Kidney (tissue), 14 donors: ENCODE data around the gene CDC6. TPM values are rescaled to one million over a fixed set of nuclear protein-coding genes. Genes with fewer than 3 reads are reported as not detected.
A peak's percentile ranks its signal among the peaks of the same experiment; 100 is the strongest.

Source experiments
- DNase-seq, 5 donors: peaks; one replicate each; pipeline ENCODE4 v3.0.0-alpha.2; 2013 to 2020
- FAIRE-seq: peaks from 2 replicates; lab custom pipeline; 2012; peaks lifted over from hg19 to GRCh38; lab: Jason Lieb, UNC
- H3K27ac ChIP-seq, 2 donors: one replicate each; pipeline ENCODE4 v1.7.0; 2013; ENCODE audit warnings: low read depth in 2 of 2, low read length in 2 of 2, inconsistent platforms in 1 of 2
- H3K27me3 ChIP-seq: one replicate; pipeline ENCODE4 v1.7.1; 2013; ENCODE audit warnings: low read length, inconsistent platforms; ENCODE audit not compliant: control insufficient read depth, insufficient read depth
- H3K36me3 ChIP-seq, 3 donors: one replicate each; pipeline versions ENCODE4 v1.7.0 to v1.7.1; 2013; ENCODE audit warnings: low read length in 3 of 3, control low read depth in 1 of 3, inconsistent platforms in 1 of 3; ENCODE audit not compliant: insufficient read depth in 3 of 3, control insufficient read depth in 2 of 3
- H3K4me1 ChIP-seq, 3 donors: one replicate each; pipeline versions ENCODE4 v1.7.0 to v1.7.1; 2013; ENCODE audit warnings: low read length in 3 of 3, inconsistent platforms in 1 of 3, low read depth in 1 of 3; ENCODE audit not compliant: control insufficient read depth in 2 of 3, insufficient read depth in 2 of 3
- H3K4me3 ChIP-seq, 3 donors: one replicate each; pipeline versions ENCODE4 v1.7.0 to v1.8.1; 2013; ENCODE audit warnings: low read length in 3 of 3, control low read depth in 1 of 3, inconsistent platforms in 1 of 3
- H3K9ac ChIP-seq, 3 donors: one replicate each; pipeline versions ENCODE4 v1.7.0 to v1.7.1; 2013; ENCODE audit warnings: low read length in 3 of 3, control low read depth in 1 of 3, inconsistent platforms in 1 of 3
- H3K9me3 ChIP-seq, 3 donors: one replicate each; pipeline versions ENCODE4 v1.7.0 to v1.7.1; 2013; ENCODE audit warnings: low read length in 3 of 3, control low read depth in 1 of 3, inconsistent platforms in 1 of 3; ENCODE audit not compliant: control insufficient read depth in 2 of 3, insufficient read depth in 1 of 3
- CTCF ChIP-seq: IDR thresholded peaks from 3 replicates; pipeline ENCODE4 v1.5.1; 2012; ENCODE audit warnings: mild to moderate bottlenecking, moderate library complexity, borderline replicate concordance; ENCODE audit not compliant: insufficient read depth; ENCODE audit errors: extremely low read depth
- intact Hi-C: fragments of 100-400 bp; cut with DNase I; formaldehyde crosslinking; loops from one replicate; pipeline ENCODE4 v1.11.1; 2022
- polyA plus RNA-seq: library from polyadenylated mRNA; stranded (reverse); fragments of 350-450 nt; fragmentation: Illumina TruSeq; extraction: RNeasy Lipid Tissue Mini Kit (QIAGEN cat#74804); gene quantifications from one replicate; pipeline ENCODE4 v1.2.3, GENCODE V29; 2014; ENCODE audit warnings: low read depth, low replicate concordance; ENCODE audit not compliant: insufficient read depth
- total RNA-seq: library from RNA; stranded (reverse); fragmentation: NEBNext Ultra II Directional; extraction: Animal tissue kit (Norgen Biotek cat#: 25700); gene quantifications from one replicate; pipeline ENCODE4 v1.2.1, GENCODE V29; 2021
- donor health status: control.
- donor health status: control.
- donor health status: control.
- donor health status: control.
- donor health status: control.
- donor health status: DM: yes; HTN: yes; CAD: no.
- donor health status: Normal renal cell carcinoma (clear cell type).

Gene CDC6
- total and polyA plus RNA-seq, 2 donors from 2014 or later: 0.49 to 1.7 TPM

- peaks cover 4 to 79% (median 62%) of the 10 kb centered on the region in 3 donors for H3K4me1 ChIP-seq
- FAIRE-seq (no peak), DNase-seq (no peak)
- TF ChIP-seq CTCF: no peak
- H3K27ac ChIP-seq: peak overlapping the region; percentile 74 to 93
- no peaks in the 10 kb centered on the region for H3K27me3 ChIP-seq
- H3K9ac ChIP-seq: peak overlapping the region in 1 of 3 donors; percentile 12
- H3K4me3 ChIP-seq: peak overlapping the region in 2 of 3 donors; percentile 6 to 44
- H3K36me3 ChIP-seq: peaks cover 3 to 20% (median 6%) of the 10 kb centered on the region in 3 donors
- no peaks in the 10 kb centered on the region for H3K9me3 ChIP-seq
- intact Hi-C loops: no loop called here
Measured at GRCh38 chr17:40346765-40347158, 59.1 kb downstream of the CDC6 start.

GRCh38 chr17:40347319-40348135 is 59.8 kb downstream of the CDC6 start:
- Histone ChIP-seq H3K4me1 (peaks cover 4 to 85% (median 66%) of the 10 kb centered on the region in 3 donors), H3K9me3 (no peaks in the 10 kb centered on the region), H3K9ac (peak overlapping the region in 1 of 3 donors; percentile 22), H3K27ac (peak overlapping the region; percentile 74 to 93), H3K36me3 (peaks cover 3 to 27% (median 13%) of the 10 kb centered on the region in 3 donors), H3K4me3 (peak overlapping the region in 2 of 3 donors; percentile 6 to 44), H3K27me3 (no peaks in the 10 kb centered on the region)
- intact Hi-C loops: no loop called here
- FAIRE-seq (no peak), DNase-seq (peak in 4 of 5 donors; percentile 53 to 83 (median 77))
- TF ChIP-seq CTCF: no peak

- DNase-seq (no peak), FAIRE-seq (no peak)
- peak overlapping the region in 1 of 3 donors; percentile 22 for H3K9ac ChIP-seq
- peak overlapping the region; percentile 74 to 93 for H3K27ac ChIP-seq
- H3K4me1 ChIP-seq: peaks cover 4 to 88% (median 66%) of the 10 kb centered on the region in 3 donors
- peaks cover 3 to 32% (median 16%) of the 10 kb centered on the region in 3 donors for H3K36me3 ChIP-seq
- no peaks in the 10 kb centered on the region for H3K9me3 ChIP-seq
- intact Hi-C loops: no loop called here
- TF ChIP-seq CTCF: no peak
- peak overlapping the region in 1 of 3 donors; percentile 39 for H3K4me3 ChIP-seq
- no peaks in the 10 kb centered on the region for H3K27me3 ChIP-seq
Measured at GRCh38 chr17:40348136-40348504, 60.4 kb downstream of the CDC6 start.
